NCI-H510A (cell line): ENCODE measurements around the gene IMPG1.

Source experiments
- DNase-seq: peaks from one replicate; lab custom pipeline; 2025; lab: John Stamatoyannopoulos, UW

The IMPG1 gene

GRCh38 chr6:75892384-75892783 is 180.1 kb downstream of the IMPG1 start:
- DNase-seq: no peak

GRCh38 chr6:75884822-75885221 is 187.6 kb downstream of the IMPG1 start:
- DNase-seq: no peak

GRCh38 chr6:75882734-75883133 is 189.7 kb downstream of the IMPG1 start:
- no peak for DNase-seq

GRCh38 chr6:75880305-75880704 is 192.2 kb downstream of the IMPG1 start:
- DNase-seq: no peak

GRCh38 chr6:75876152-75876551 is 196.3 kb downstream of the IMPG1 start:
- no peak for DNase-seq

- DNase-seq: no peak
These were observed 198.2 kb downstream of the IMPG1 start for GRCh38 chr6:75874224-75874623.
